Activated CD8-positive, alpha-beta memory T cell treated with anti-CD3 and anti-CD28 coated beads, Interleukin-2, amount 10 ng/mL, durations not matched to agents 7 days and 5 days (primary cell): Measurements from ENCODE around the gene GMPPA. TPM values are rescaled to one million over a fixed set of nuclear protein-coding genes. Genes with fewer than 3 reads are reported as not detected.

Experiments
- ATAC-seq: fragments of 150-1000 bp; cut with Tn5 transposase; one replicate; pipeline ENCODE4 v1.10.0; 2021; ENCODE audit warnings: moderate library complexity
- CTCF ChIA-PET: fragments of 350-600 bp; sonication (Branson Sonifier 250); formaldehyde crosslinking; loops from one replicate; lab custom pipeline; 2021; ENCODE audit warnings: antibody characterized with exemption; lab: Charles Lee
- DNase-seq: peaks from one replicate; pipeline ENCODE4 v3.0.0-alpha.2; 2020
- H3K27ac Mint-ChIP-seq: one replicate; pipeline ENCODE4 v1.8.0; 2021; ENCODE audit warnings: mild to moderate bottlenecking, mixed read lengths
- H3K27me3 Mint-ChIP-seq: one replicate; pipeline ENCODE4 v1.8.0; 2021; ENCODE audit warnings: mixed read lengths
- H3K36me3 Mint-ChIP-seq: one replicate; pipeline ENCODE4 v1.8.0; 2021; ENCODE audit warnings: mild to moderate bottlenecking, mixed read lengths
- H3K4me1 Mint-ChIP-seq: one replicate; pipeline ENCODE4 v1.8.0; 2021; ENCODE audit warnings: mixed read lengths
- H3K4me3 Mint-ChIP-seq: one replicate; pipeline ENCODE4 v1.8.0; 2021; ENCODE audit warnings: mild to moderate bottlenecking, moderate library complexity, mixed read lengths
- H3K9me3 Mint-ChIP-seq: one replicate; pipeline ENCODE4 v1.8.0; 2022; ENCODE audit warnings: low read depth, mixed read lengths
- total RNA-seq, 2 experiments: library from RNA; stranded (reverse); gene quantifications; one replicate each; pipeline ENCODE4 v1.2.3, GENCODE V29; 2021

The GMPPA gene
- total RNA-seq, 2 experiments from 2014 or later = 36.5 to 42.6 TPM

GRCh38 chr2:219506153-219506801 lies 7.6 kb downstream of the GMPPA start:
- ATAC-seq (no peak), DNase-seq (no peak)
- Mint-ChIP-seq H3K27me3 (peaks cover 19% of the 10 kb centered on the region), H3K4me3 (no peak overlapping the region), H3K27ac (no peak overlapping the region), H3K9me3 (no peaks in the 10 kb centered on the region), H3K36me3 (peaks cover 3% of the 10 kb centered on the region), H3K4me1 (peaks cover 7% of the 10 kb centered on the region)
- CTCF ChIA-PET = interaction anchor here (1.3 to 5.8 kb wide), 2 partner anchors 9 to 24 kb away, joined by 6 to 65 read pairs; partner anchors contain the start of gene GMPPA

GRCh38 chr2:219506802-219507526 lies 8.3 kb downstream of the GMPPA start:
- ATAC-seq (no peak), DNase-seq (no peak)
- no peak overlapping the region for H3K4me3 Mint-ChIP-seq
- no peak overlapping the region for H3K27ac Mint-ChIP-seq
- no peaks in the 10 kb centered on the region for H3K9me3 Mint-ChIP-seq
- H3K27me3 Mint-ChIP-seq = peaks cover 24% of the 10 kb centered on the region
- peaks cover 3% of the 10 kb centered on the region for H3K36me3 Mint-ChIP-seq
- peaks cover 4% of the 10 kb centered on the region for H3K4me1 Mint-ChIP-seq
- CTCF ChIA-PET = interaction anchor here (1.0 to 5.8 kb wide), 4 partner anchors 10 to 23 kb away, joined by 3 to 65 read pairs (median 4); partner anchors contain the start of gene GMPPA

- Mint-ChIP-seq H3K9me3 (no peaks in the 10 kb centered on the region), H3K27ac (no peak overlapping the region), H3K36me3 (peaks cover 3% of the 10 kb centered on the region), H3K27me3 (peaks cover 28% of the 10 kb centered on the region), H3K4me1 (peaks cover 4% of the 10 kb centered on the region), H3K4me3 (no peak overlapping the region)
- CTCF ChIA-PET = interaction anchor here (1.0 to 5.8 kb wide), 5 partner anchors 10 to 22 kb away, joined by 3 to 65 read pairs (median 3); partner anchors contain the start of gene GMPPA
- no peak for ATAC-seq
- no peak for DNase-seq
These were observed 9.1 kb downstream of the GMPPA start for GRCh38 chr2:219507581-219508443.

GRCh38 chr2:219508444-219508734 lies 9.7 kb downstream of the GMPPA start:
- no peaks in the 10 kb centered on the region for H3K9me3 Mint-ChIP-seq
- peaks cover 34% of the 10 kb centered on the region for H3K27me3 Mint-ChIP-seq
- CTCF ChIA-PET = interaction anchor here (1.0 to 5.8 kb wide), 2 partner anchors 11 to 19 kb away, joined by 3 to 65 read pairs; partner anchors contain the start of gene GMPPA
- no peak for ATAC-seq
- H3K4me3 Mint-ChIP-seq = no peak overlapping the region
- H3K36me3 Mint-ChIP-seq = peaks cover 3% of the 10 kb centered on the region
- DNase-seq = no peak
- H3K27ac Mint-ChIP-seq = no peak overlapping the region
- peaks cover 4% of the 10 kb centered on the region for H3K4me1 Mint-ChIP-seq

- Mint-ChIP-seq H3K4me3 (no peak overlapping the region), H3K9me3 (no peaks in the 10 kb centered on the region), H3K36me3 (peaks cover 3% of the 10 kb centered on the region), H3K27me3 (peaks cover 41% of the 10 kb centered on the region), H3K4me1 (peaks cover 4% of the 10 kb centered on the region), H3K27ac (no peak overlapping the region)
- ATAC-seq = peak; percentile 31
- CTCF ChIA-PET = interaction anchor here (1.0 to 5.8 kb wide), 8 partner anchors 11 to 122 kb away, joined by 4 to 65 read pairs (median 6); partner anchors contain the start of genes DNPEP and GMPPA
- no peak for DNase-seq
These were observed 10.5 kb downstream of the GMPPA start for GRCh38 chr2:219508971-219509779.

GRCh38 chr2:219509780-219510511 lies 11.3 kb downstream of the GMPPA start:
- no peak overlapping the region for H3K27ac Mint-ChIP-seq
- peak; percentile 54 for DNase-seq
- no peaks in the 10 kb centered on the region for H3K9me3 Mint-ChIP-seq
- peaks cover 4% of the 10 kb centered on the region for H3K4me1 Mint-ChIP-seq
- H3K27me3 Mint-ChIP-seq = peaks cover 44% of the 10 kb centered on the region
- peaks cover 1% of the 10 kb centered on the region for H3K36me3 Mint-ChIP-seq
- ATAC-seq = peak; percentile 80
- H3K4me3 Mint-ChIP-seq = no peak overlapping the region
- CTCF ChIA-PET = interaction anchor here (0.6 to 5.8 kb wide), 10 partner anchors 9 to 141 kb away, joined by 4 to 65 read pairs (median 5); partner anchors contain the start of genes DNPEP and GMPPA

- H3K4me3 Mint-ChIP-seq = no peak overlapping the region
- peaks cover 1% of the 10 kb centered on the region for H3K36me3 Mint-ChIP-seq
- H3K27me3 Mint-ChIP-seq = peaks cover 51% of the 10 kb centered on the region
- H3K9me3 Mint-ChIP-seq = no peaks in the 10 kb centered on the region
- no peak overlapping the region for H3K27ac Mint-ChIP-seq
- H3K4me1 Mint-ChIP-seq = peaks cover 4% of the 10 kb centered on the region
- DNase-seq (no peak), ATAC-seq (no peak)
- CTCF ChIA-PET = interaction anchor here (0.6 to 5.8 kb wide), 12 partner anchors 8 to 140 kb away, joined by 3 to 65 read pairs (median 5); partner anchors contain the start of genes DNPEP and GMPPA
These were observed 11.9 kb downstream of the GMPPA start for GRCh38 chr2:219510512-219511135.

GRCh38 chr2:219511547-219512325 lies 13.0 kb downstream of the GMPPA start:
- Mint-ChIP-seq H3K27ac (no peak overlapping the region), H3K36me3 (no peaks in the 10 kb centered on the region), H3K9me3 (no peaks in the 10 kb centered on the region), H3K4me1 (peaks cover 4% of the 10 kb centered on the region), H3K27me3 (peaks cover 62% of the 10 kb centered on the region), H3K4me3 (no peak overlapping the region)
- DNase-seq (no peak), ATAC-seq (no peak)
- CTCF ChIA-PET = interaction anchor here (0.7 to 5.8 kb wide), 5 partner anchors 14 to 109 kb away, joined by 3 to 65 read pairs (median 5); partner anchors contain the start of gene GMPPA

- ATAC-seq (no peak), DNase-seq (no peak)
- H3K27ac Mint-ChIP-seq = no peak overlapping the region
- H3K4me1 Mint-ChIP-seq = peaks cover 4% of the 10 kb centered on the region
- H3K27me3 Mint-ChIP-seq = peaks cover 62% of the 10 kb centered on the region
- H3K4me3 Mint-ChIP-seq = no peak overlapping the region
- H3K9me3 Mint-ChIP-seq = no peaks in the 10 kb centered on the region
- no peaks in the 10 kb centered on the region for H3K36me3 Mint-ChIP-seq
- CTCF ChIA-PET = interaction anchor here (0.8 to 1.3 kb wide), 2 partner anchors 16 to 17 kb away, joined by 3 read pairs; no protein-coding TSS in a partner anchor
These were observed 14.0 kb downstream of the GMPPA start for GRCh38 chr2:219512524-219513216.

- H3K27me3 Mint-ChIP-seq = peaks cover 65% of the 10 kb centered on the region
- H3K36me3 Mint-ChIP-seq = no peaks in the 10 kb centered on the region
- no peak overlapping the region for H3K4me3 Mint-ChIP-seq
- ATAC-seq (no peak), DNase-seq (no peak)
- H3K27ac Mint-ChIP-seq = no peak overlapping the region
- CTCF ChIA-PET = no interaction called here
- peaks cover 4% of the 10 kb centered on the region for H3K4me1 Mint-ChIP-seq
- no peaks in the 10 kb centered on the region for H3K9me3 Mint-ChIP-seq
These were observed 15.1 kb downstream of the GMPPA start for GRCh38 chr2:219513787-219514186.
